GM13976 (cell line): ENCODE measurements around the gene MPEG1.

Experiments used
- DNase-seq: peaks from one replicate; pipeline ENCODE4 v3.0.0; 2012; ENCODE audit warnings: low spot score
- in situ Hi-C: fragments of 300-500 bp; cut with MboI; formaldehyde crosslinking; loops from one replicate; pipeline ENCODE4 v1.12.0; 2022; ENCODE audit warnings: low sequenced_read_pairs, mixed read lengths, inconsistent platforms; ENCODE audit not compliant: unreplicated experiment
- TF ChIP-seq, protein P1 (sequence below): IDR thresholded peaks from 2 replicates; pipeline ENCODE4 v1.5.1; 2012; ENCODE audit warnings: borderline replicate concordance, mild to moderate bottlenecking; ENCODE audit not compliant: insufficient read depth; ENCODE audit errors: extremely low read depth, missing control alignments, control extremely low read depth

The MPEG1 gene

GRCh38 chr11:59240322-59240721 lies 27.6 kb upstream of the MPEG1 start:
- in situ Hi-C loops: no loop called here
- DNase-seq: no peak
- TF ChIP-seq, protein P1, sequence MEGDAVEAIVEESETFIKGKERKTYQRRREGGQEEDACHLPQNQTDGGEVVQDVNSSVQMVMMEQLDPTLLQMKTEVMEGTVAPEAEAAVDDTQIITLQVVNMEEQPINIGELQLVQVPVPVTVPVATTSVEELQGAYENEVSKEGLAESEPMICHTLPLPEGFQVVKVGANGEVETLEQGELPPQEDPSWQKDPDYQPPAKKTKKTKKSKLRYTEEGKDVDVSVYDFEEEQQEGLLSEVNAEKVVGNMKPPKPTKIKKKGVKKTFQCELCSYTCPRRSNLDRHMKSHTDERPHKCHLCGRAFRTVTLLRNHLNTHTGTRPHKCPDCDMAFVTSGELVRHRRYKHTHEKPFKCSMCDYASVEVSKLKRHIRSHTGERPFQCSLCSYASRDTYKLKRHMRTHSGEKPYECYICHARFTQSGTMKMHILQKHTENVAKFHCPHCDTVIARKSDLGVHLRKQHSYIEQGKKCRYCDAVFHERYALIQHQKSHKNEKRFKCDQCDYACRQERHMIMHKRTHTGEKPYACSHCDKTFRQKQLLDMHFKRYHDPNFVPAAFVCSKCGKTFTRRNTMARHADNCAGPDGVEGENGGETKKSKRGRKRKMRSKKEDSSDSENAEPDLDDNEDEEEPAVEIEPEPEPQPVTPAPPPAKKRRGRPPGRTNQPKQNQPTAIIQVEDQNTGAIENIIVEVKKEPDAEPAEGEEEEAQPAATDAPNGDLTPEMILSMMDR: no peak

GRCh38 chr11:59226396-59226795 lies 13.7 kb upstream of the MPEG1 start:
- in situ Hi-C loops: no loop called here
- TF ChIP-seq, protein P1: no peak

GRCh38 chr11:59225017-59225416 lies 12.3 kb upstream of the MPEG1 start:
- no peak for DNase-seq
- TF ChIP-seq, protein P1: no peak
- in situ Hi-C loops: no loop called here

More at GRCh38 chr11:59226396-59226795, 13.7 kb upstream of the MPEG1 start:
- no peak for DNase-seq

GRCh38 chr11:59224351-59224928 lies 11.7 kb upstream of the MPEG1 start:
- no peak for DNase-seq
- TF ChIP-seq, protein P1: no peak
- in situ Hi-C loops: no loop called here

DNA sequence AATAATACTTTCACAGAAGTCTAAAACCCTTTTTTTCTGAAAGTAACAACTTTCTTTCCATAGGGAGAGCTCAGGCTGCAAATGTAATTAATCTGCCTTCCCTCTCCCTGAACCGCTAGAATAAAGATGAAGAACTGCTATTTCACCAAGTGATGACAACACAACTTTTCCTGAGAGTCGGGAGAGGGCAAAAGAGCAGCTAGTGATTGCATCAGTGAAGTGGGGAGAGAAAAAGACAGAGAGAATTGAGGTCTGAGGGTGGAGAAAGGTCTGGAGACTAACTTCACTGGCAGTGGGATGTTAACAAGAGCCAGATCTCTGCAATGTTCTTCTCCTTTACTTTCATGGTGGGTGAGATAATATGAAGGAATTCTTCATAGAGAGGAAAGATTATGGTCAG lies 10.9 kb upstream of the MPEG1 start:
- TF ChIP-seq, protein P1: no peak
- DNase-seq: no peak
- in situ Hi-C loops: no loop called here

DNA sequence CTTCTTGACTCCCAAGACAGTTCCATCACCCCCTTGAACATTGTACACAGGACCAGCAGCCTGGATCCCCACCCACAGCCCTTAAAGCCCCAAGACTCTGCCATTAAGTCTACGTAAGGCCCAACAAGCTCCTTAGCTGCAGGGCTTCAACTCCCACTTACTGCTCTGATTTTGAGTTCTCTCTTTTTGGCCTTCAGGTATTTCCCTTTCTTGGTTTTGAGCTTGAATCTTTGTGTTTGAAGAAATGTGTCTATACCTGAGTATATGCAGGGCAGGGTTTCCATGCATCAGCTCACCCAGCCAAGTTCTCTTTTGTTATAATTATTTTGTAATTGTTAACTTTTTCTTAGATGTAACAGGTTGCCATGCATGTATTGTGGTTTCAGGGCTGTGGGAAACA lies 10.4 kb upstream of the MPEG1 start:
- in situ Hi-C loops: no loop called here
- no peak for DNase-seq
- TF ChIP-seq, protein P1: no peak
